Right lobe of liver (tissue), 4 donors: ENCODE data around the gene TST.

Source experiments
- POLR2A ChIP-seq: fragments of 450-650 bp; IDR thresholded peaks from one replicate; pipeline ENCODE4 v1.6.1; 2017; ENCODE audit warnings: antibody characterized with exemption, mild to moderate bottlenecking
- TF ChIP-seq, protein P1 (sequence below), 4 donors: fragments of 200-600 bp in 3 of 4; fragments of 450-650 bp in 1 of 4; IDR thresholded peaks; one replicate each; pipeline versions ENCODE4 v1.5.1 to v1.8.0; 2016 to 2022; ENCODE audit warnings: antibody characterized with exemption in 4 of 4, mild to moderate bottlenecking in 2 of 4
- donor health status: DM: no; HTN: no; CAD: no.
- donor health status: DM: no; HTN: no; CAD: no.
- donor health status: DM: no; HTN: yes; CAD: no.

DNA sequence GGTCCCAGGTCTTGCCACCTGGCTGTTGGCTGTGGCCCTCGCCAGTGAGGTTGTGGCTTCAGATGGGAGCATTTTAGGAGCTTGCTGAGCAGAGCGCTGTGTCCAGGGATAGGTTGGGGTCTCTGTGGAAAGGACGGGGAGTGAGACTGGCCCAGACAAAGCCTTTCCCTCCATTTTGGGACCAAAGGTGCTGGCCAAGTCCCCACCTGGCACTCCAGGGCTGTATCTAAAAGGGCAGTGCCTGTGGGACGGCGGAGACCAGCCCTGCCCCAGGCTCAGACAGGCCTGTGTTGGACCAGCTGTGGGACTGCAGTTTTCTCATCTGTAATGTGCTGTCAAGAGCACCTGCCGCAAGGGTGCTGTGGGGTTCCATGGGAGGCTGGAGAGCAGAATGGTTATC is 27.3 kb upstream of the TST start:
- TF ChIP-seq, protein P1, sequence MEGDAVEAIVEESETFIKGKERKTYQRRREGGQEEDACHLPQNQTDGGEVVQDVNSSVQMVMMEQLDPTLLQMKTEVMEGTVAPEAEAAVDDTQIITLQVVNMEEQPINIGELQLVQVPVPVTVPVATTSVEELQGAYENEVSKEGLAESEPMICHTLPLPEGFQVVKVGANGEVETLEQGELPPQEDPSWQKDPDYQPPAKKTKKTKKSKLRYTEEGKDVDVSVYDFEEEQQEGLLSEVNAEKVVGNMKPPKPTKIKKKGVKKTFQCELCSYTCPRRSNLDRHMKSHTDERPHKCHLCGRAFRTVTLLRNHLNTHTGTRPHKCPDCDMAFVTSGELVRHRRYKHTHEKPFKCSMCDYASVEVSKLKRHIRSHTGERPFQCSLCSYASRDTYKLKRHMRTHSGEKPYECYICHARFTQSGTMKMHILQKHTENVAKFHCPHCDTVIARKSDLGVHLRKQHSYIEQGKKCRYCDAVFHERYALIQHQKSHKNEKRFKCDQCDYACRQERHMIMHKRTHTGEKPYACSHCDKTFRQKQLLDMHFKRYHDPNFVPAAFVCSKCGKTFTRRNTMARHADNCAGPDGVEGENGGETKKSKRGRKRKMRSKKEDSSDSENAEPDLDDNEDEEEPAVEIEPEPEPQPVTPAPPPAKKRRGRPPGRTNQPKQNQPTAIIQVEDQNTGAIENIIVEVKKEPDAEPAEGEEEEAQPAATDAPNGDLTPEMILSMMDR (IDR thresholded peaks at IDR 0.05) = no peak
- no peak for TF ChIP-seq POLR2A
